Central memory CD4-positive, alpha-beta T cell (primary cell): ENCODE data around the gene SH2D3A.
"Not testable (repeated sequence)": the region's sequence is repeated elsewhere in the genome, so short reads cannot be mapped to it uniquely, and the experiment has no call there.

ENCODE experiments used
- DNase-seq: peaks from one replicate; pipeline ENCODE4 v3.0.0; 2022

The SH2D3A gene

GRCh38 chr19:6754653-6755463, 12.4 kb downstream of the SH2D3A start:
- no peak for DNase-seq

- no peak for DNase-seq
Measured at GRCh38 chr19:6754136-6754535, 13.1 kb downstream of the SH2D3A start.

GRCh38 chr19:6753178-6754031, 13.8 kb downstream of the SH2D3A start:
- peak; percentile 70 for DNase-seq

- no peak for DNase-seq
Measured at GRCh38 chr19:6752256-6753177, 14.7 kb downstream of the SH2D3A start.

DNA sequence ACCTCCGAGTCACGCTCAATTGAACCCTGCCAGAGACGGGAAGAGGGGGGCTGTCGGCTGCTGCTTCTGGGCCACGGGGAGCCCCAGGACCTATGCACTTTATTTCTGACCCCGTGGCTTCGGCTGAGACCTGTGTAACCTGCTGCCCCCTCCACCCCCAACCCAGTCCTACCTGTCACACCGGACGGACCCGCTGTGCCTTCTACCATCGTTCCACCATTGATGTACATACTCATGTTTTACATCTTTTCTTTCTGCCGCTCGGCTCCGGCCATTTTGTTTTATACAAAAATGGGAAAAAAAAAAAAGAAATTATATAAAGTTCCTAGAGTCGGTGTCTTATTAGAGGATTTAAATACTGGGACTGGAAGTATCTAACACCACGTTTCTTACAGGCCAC, 16.0 kb downstream of the SH2D3A start:
- DNase-seq: no peak

DNA sequence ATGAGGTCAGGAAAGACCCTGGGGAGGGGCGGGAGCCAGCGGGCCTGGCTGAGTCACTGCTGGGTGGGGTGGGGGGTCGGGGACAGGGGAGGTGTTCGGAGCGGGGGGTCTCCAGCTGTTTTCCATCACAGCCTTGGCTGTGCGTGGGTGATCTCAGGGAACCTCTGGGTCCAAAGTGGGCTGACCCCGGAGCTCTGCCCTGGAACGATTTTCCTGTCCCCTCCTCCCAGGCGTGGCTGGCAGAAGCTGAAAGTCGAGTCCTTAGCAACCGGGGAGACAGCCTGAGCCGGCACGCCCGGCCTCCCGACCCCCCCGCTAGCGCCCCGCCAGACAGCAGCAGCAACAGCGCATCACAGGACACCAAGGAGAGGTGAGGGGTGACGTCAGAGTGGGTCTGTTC, 17.2 kb downstream of the SH2D3A start:
- DNase-seq: no peak

- DNase-seq: not testable (repeated sequence)
Measured at GRCh38 chr19:6748543-6748942, 18.7 kb downstream of the SH2D3A start.

- DNase-seq: no peak
Measured at GRCh38 chr19:6745965-6746364, 21.3 kb downstream of the SH2D3A start.

DNA sequence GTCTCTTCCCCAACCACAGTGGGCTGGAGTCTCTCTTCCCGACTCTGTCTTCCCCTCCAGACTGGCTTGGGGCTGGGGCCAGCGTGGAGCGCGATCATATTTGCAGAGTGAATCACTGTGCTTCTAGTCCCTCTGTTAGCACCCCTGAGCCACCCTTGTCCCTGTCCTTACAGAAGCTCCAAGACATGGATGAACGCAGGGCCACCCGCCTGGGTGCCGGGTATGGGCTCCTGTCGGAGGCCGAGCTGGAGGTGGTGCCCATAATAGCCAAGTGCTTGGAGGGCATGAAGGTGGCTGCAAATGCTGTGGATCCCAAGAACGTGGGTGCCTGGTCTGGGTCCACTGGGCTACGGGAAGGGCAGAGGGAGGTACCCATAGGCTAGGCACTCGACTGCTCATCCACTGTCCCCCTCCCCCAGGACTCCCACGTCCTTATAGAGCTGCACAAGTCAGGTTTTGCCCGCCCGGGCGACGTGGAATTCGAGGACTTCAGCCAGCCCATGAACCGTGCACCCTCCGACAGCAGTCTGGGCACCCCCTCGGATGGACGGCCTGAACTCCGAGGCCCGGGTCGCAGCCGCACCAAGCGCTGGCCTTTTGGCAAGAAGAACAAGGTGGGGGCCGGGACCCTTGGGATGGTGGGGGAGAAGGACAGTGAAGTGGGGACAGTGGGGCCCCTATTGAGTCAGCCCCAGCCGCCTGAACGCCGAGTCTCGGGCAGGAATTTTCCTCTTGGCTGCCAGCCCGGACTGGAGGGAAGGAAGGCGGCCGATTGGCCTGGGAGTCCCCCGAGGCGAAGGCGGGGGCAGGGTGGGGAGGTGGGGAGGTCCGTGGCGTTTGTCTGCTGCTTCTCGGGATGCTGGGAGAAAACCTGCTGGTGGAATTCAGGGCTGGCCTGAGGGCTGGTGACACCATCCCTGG, 22.6 kb downstream of the SH2D3A start:
- no peak for DNase-seq

- DNase-seq: no peak
Measured at GRCh38 chr19:6743714-6744380, 23.4 kb downstream of the SH2D3A start.

DNA sequence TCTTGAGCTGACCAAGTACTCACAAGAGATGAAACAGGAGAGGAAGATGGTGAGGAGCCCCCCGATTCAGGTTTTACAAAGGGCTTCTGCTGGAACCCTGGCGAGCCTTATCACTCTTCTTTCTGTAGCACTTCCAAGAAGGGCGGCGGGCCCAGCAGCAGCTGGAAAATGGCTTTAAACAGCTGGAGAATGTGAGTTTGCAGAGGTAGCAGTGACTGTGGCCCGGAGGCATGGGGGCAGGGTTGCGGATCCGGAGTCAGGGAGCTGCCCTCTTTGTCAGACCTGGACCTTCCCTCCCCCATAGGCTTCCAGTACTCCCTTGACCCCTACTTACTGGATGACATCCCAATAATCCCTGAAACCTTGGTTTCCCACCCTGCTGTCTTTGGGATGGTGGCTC, 24.2 kb downstream of the SH2D3A start:
- no peak for DNase-seq

DNA sequence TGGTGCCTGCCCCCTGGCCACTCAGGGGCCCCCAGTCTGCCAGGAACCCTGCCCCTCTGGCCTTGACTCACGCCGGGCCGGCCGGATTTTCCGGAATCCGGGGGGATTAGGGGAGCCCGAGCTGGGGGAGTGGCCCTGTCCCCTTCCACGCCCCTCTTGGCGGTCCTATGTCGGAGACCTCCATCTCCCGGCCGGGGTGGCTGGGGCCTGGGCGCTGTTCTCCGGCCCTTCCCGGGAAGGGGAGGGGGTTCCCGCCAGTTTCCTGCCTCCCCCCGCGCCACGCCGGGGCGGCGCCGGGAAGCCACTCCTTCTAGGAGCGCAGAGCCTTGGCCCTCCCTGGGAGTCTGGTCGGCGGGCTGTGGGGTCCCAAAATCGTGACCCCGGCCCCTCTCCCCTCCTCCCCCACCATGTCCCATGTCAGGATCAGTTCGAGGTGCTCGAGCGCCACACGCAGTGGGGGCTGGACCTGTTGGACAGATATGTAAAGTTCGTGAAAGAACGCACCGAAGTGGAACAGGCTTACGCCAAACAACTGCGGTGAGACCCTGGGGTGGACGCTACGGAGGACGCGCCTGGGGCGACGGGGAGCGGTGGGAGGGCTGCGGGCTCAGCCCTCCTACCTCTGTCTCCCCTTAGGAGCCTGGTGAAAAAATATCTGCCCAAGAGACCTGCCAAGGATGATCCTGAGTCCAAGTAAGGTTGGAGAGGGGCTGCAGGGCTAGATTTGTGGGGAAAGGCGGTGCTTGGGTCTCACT, 26.5 kb downstream of the SH2D3A start:
- DNase-seq: no peak

GRCh38 chr19:6739883-6740588, 27.2 kb downstream of the SH2D3A start:
- no peak for DNase-seq

DNA sequence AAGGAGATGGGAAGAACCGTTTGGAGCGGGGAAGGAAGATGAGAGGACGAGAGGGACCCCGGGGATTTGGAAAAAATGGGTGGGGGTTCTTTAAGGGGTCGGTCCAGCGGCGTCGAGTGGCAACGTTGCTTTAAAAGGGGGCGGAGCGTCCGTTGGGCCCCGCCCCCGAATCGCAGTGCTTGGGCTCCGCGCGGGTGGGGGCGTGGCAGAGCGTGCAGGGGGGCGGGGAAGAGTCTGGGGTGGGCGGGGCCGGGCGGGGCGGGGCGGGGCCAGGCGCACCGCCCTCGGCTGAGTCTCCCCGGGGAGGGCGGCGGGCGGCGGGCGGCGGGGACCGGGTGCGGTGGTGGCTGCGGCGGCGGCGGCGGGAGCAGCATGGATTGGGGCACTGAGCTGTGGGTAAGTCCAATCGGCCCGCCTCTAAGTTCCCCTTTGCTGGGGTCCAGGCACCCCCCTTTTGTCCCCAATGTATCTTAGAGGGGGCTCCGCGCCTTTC, 27.8 kb downstream of the SH2D3A start, which contains the start of gene TRIP10:
Gene TRIP10, plus strand, starts transcription at position 291 of the 493 bp plus-strand sequence. Its CDS starts 82 bp downstream, at position 373.
- DNase-seq: peak; percentile 72

GRCh38 chr19:6738787-6739389, 28.3 kb downstream of the SH2D3A start:
- no peak for DNase-seq

DNA sequence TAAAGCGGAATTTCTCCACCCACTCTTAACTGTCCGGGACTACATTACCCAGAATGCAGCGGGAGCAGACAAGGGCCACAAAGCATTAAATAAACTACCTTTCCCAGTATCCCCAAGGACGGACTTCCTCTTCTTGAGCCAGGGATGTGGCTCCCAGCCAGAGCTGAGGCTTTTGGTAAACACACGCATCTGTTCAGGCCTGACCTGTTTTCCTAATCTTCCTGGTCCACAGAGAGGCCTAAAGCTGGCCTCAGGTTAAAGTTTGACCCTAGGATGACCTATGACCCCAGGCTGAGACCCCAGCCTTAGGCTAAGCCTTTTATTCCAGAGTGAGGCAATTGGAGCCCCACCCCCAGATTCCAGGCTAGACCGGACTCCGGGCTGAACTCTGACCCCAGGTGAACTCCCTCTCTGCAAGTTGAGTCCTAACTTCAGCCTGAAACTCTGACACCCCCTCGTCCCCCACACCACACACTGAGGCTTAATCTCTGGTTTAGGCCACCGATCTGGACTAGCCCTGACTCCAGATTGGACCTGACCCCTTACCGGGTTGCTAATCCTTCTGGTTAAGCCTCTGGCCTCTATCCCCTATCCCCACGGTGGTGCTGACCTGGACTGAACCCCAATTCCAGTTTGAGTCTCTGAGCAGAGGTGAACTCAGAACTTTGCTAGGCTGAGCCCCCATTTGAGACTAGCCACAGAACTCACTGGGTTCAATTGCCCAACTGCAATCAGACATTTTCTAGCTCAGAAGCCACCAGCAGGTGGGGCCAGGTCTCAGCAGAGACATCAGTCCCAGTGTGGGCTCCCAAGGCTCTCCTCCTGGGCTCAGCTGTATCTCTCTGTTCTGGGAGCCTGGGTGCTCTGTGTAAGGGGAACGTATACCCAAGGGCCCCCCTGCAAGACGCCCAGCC, 29.1 kb downstream of the SH2D3A start:
- peak; percentile 72 for DNase-seq

- DNase-seq: peak; percentile 100
Measured at GRCh38 chr19:6737284-6737872, 29.9 kb downstream of the SH2D3A start, which contains the start of gene GPR108. Gene GPR108, minus strand, starts transcription at chr19:6737580. Its CDS starts 4 bp downstream, at chr19:6737576.
